Measurements from ENCODE around the gene GNAQ.

Gene GNAQ

GRCh38 chr9:77966718-77967117 is 64.9 kb downstream of the GNAQ start:
- no peak for DNase-seq

- no peak for DNase-seq
Observed at GRCh38 chr9:77965445-77966123, 66.0 kb downstream of the GNAQ start.

GRCh38 chr9:77964258-77964657 is 67.4 kb downstream of the GNAQ start:
- no peak for DNase-seq

GRCh38 chr9:77961541-77961940 is 70.1 kb downstream of the GNAQ start:
- DNase-seq = no peak

- DNase-seq = no peak
Observed at GRCh38 chr9:77960356-77961153, 71.1 kb downstream of the GNAQ start.

GRCh38 chr9:77959803-77960202 is 71.8 kb downstream of the GNAQ start:
- DNase-seq = no peak

- no peak for DNase-seq
Observed at GRCh38 chr9:77957652-77958051, 74.0 kb downstream of the GNAQ start.

GRCh38 chr9:77956555-77956954 is 75.1 kb downstream of the GNAQ start:
- DNase-seq = no peak

GRCh38 chr9:77954666-77955015 is 77.0 kb downstream of the GNAQ start:
- DNase-seq = no peak

- DNase-seq = no peak
Observed at GRCh38 chr9:77954013-77954665, 77.5 kb downstream of the GNAQ start.

- peak; percentile 53 to 59 for DNase-seq
Observed at GRCh38 chr9:77953590-77953989, 78.0 kb downstream of the GNAQ start.

- DNase-seq = no peak
Observed at GRCh38 chr9:77952635-77953328, 78.8 kb downstream of the GNAQ start.

- DNase-seq = no peak
Observed at GRCh38 chr9:77951369-77951768, 80.2 kb downstream of the GNAQ start.

- no peak for DNase-seq
Observed at GRCh38 chr9:77949751-77950436, 81.7 kb downstream of the GNAQ start.

- no peak for DNase-seq
Observed at GRCh38 chr9:77947651-77948050, 84.0 kb downstream of the GNAQ start.

GRCh38 chr9:77946969-77947620 is 84.5 kb downstream of the GNAQ start:
- DNase-seq = peak in 1 of 2 experiments; percentile 40

GRCh38 chr9:77946296-77946695 is 85.3 kb downstream of the GNAQ start:
- DNase-seq = no peak

- peak; percentile 79 to 81 for DNase-seq
Observed at GRCh38 chr9:77945798-77946197, 85.8 kb downstream of the GNAQ start.

GRCh38 chr9:77944556-77945243 is 86.9 kb downstream of the GNAQ start:
- peak; percentile 64 to 74 for DNase-seq

GRCh38 chr9:77943057-77943456 is 88.6 kb downstream of the GNAQ start:
- DNase-seq = no peak

- DNase-seq = no peak
Observed at GRCh38 chr9:77939149-77939668, 92.4 kb downstream of the GNAQ start.

Data from AML-193 (cell line).